GM12872 (cell line): ENCODE data around the gene LRRC7.

Source experiments
- CTCF ChIP-seq: IDR thresholded peaks from 3 replicates; pipeline ENCODE4 v1.5.1; 2011; ENCODE audit warnings: low read depth, mild to moderate bottlenecking, low read length, moderate library complexity; ENCODE audit not compliant: insufficient read depth

The LRRC7 gene

GRCh38 chr1:69568421-69569174, 876 bp downstream of the LRRC7 start:
- no peak for TF ChIP-seq CTCF

DNA sequence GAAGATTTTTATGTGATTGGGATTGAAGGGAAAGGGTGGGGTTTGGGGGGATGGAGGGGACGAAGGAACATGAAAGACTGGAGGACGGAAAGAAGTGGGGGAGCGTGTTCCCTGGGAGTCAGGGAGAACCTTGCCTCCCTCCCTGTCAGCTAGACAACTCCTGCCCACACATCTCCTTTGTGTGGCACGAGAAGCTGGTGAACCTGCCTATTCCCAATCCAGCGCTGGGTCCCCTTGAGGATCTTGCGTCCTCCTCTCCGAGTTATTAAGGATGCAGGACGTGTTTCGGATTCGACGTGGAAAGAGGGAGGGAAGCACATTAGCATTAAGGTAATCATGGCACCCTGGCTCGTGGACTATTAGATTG, 1.4 kb downstream of the LRRC7 start:
- no peak for TF ChIP-seq CTCF

- no peak for TF ChIP-seq CTCF
Measured at GRCh38 chr1:69569576-69570328, 2.0 kb downstream of the LRRC7 start.

DNA sequence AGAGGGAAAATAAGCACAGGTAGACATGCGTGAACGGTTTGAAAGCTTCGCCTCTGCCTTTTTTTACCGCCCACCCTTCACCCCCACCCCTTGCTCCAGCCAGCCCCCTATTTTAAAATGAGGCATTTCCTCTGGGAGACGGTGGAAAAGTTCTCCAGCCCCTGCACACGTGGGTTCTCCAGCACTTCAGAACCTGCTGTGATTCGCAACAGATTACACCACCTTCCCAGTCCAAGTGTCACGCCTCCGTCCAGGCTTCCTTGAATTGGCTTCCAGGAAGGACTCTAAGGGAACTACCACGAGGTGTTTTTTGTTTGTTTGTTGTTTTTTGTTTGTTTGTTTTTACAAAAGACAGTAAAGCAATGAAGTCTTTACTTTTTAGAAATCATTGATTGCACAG, 2.6 kb downstream of the LRRC7 start:
- no peak for TF ChIP-seq CTCF

DNA sequence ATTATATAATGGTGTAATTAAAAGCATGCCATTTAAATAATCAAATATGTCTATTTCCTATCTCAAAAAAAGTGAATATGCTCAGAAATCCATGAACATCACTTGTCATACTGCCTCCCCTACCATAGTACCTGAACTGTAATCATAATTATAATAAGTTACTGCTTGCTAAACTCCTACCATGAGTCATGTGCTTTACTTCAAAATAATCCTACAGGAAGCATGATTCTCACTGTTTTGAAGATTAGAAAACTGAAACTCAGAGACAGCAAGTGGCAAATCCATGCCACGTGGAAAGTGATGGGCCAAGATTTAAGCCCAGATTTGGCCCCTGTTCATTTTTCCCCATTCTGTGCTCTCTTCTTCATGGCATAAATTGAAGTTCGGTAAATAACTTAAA, 5.2 kb downstream of the LRRC7 start:
- TF ChIP-seq CTCF = no peak

DNA sequence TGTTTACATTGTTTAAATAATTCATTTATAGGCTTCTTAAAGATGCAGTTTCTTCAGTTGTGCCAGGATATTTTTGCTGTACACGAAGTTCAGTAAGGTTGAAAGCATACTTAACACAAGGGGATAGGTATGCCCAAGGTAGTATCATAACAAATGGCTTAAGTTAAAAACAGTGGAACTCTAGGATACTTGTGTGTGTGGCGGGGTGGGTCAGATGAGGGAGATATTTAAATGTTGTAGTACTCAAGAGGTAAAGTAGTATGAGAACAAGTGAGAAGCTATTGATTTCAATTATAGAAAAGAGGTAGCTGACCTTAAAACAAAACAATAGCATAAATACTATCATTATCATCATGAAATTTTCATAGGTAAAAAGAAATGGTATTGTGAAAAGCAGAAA, 6.2 kb downstream of the LRRC7 start:
- no peak for TF ChIP-seq CTCF

DNA sequence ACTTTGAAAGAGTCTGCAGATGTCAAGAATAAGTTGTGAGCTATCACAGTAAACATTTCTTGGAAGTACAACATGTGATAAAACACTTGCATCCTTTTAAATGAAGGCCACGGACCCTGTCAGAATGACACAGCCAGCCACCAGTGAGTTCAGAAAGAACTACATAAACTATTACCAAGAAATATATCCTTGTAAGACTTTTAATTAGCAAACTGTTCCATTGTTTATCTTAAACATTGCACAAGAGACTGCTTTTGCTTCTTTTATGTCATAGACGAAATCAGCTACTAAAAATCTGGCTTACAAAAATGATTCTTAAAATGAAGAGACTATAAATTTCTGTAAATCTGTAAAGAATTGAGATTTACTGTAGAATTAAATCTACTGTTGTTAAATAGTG, 17.9 kb downstream of the LRRC7 start:
- TF ChIP-seq CTCF = no peak
